GM21447 (cell line): ENCODE results near the gene CBR3.

Source experiments
- ATAC-seq: cut with Tn5 transposase; IDR thresholded peaks from one replicate; pipeline ENCODE4 v1.9.1; 2021; ENCODE audit not compliant: unreplicated experiment

The CBR3 gene

GRCh38 chr21:36155603-36156338 is 20.9 kb downstream of the CBR3 start:
- no peak for ATAC-seq

- peak; percentile 87 for ATAC-seq
Measured at GRCh38 chr21:36156339-36156814, 21.5 kb downstream of the CBR3 start.

- peak; percentile 23 for ATAC-seq
Measured at GRCh38 chr21:36156815-36157670, 22.2 kb downstream of the CBR3 start, which contains the start of gene DOP1B. TSS of gene DOP1B (plus strand) at chr21:36156824. CDS start at chr21:36164734, 7,910 bp downstream.

GRCh38 chr21:36159356-36159921 is 24.6 kb downstream of the CBR3 start:
- no peak for ATAC-seq

GRCh38 chr21:36160850-36161178 is 25.9 kb downstream of the CBR3 start:
- ATAC-seq, result no peak

GRCh38 chr21:36162631-36163030 is 27.8 kb downstream of the CBR3 start:
- ATAC-seq, result no peak

GRCh38 chr21:36163750-36164741 is 29.2 kb downstream of the CBR3 start:
- no peak for ATAC-seq

- no peak for ATAC-seq
Measured at GRCh38 chr21:36165356-36165755, 30.5 kb downstream of the CBR3 start.

GRCh38 chr21:36166705-36167104 is 31.8 kb downstream of the CBR3 start:
- ATAC-seq, result no peak

- no peak for ATAC-seq
Measured at GRCh38 chr21:36167541-36167940, 32.7 kb downstream of the CBR3 start.

- no peak for ATAC-seq
Measured at GRCh38 chr21:36169470-36170128, 34.7 kb downstream of the CBR3 start.

- no peak for ATAC-seq
Measured at GRCh38 chr21:36170823-36171222, 35.9 kb downstream of the CBR3 start.

- ATAC-seq, result no peak
Measured at GRCh38 chr21:36171336-36171735, 36.5 kb downstream of the CBR3 start.

- no peak for ATAC-seq
Measured at GRCh38 chr21:36171741-36172331, 37.0 kb downstream of the CBR3 start.

- no peak for ATAC-seq
Measured at GRCh38 chr21:36174780-36175179, 39.9 kb downstream of the CBR3 start.

- no peak for ATAC-seq
Measured at GRCh38 chr21:36175771-36176565, 41.1 kb downstream of the CBR3 start.

- ATAC-seq, result no peak
Measured at GRCh38 chr21:36178349-36178748, 43.5 kb downstream of the CBR3 start.

GRCh38 chr21:36179145-36179544 is 44.3 kb downstream of the CBR3 start:
- ATAC-seq, result no peak

GRCh38 chr21:36180963-36181362 is 46.1 kb downstream of the CBR3 start:
- ATAC-seq, result no peak
